Activated effector memory CD4-positive, alpha-beta T cell treated with Interleukin-2 at 50 U/mL for 16 hours (primary cell): ENCODE results near the gene GATAD2B.
"Not testable (repeated sequence)": the region's sequence is repeated elsewhere in the genome, so short reads cannot be mapped to it uniquely, and the experiment has no call there.

Experiments used
- DNase-seq: peaks from one replicate; pipeline ENCODE4 v3.0.0-alpha.2; 2020

GATAD2B gene

GRCh38 chr1:153882296-153882912 is 40.4 kb downstream of the GATAD2B start:
- no peak for DNase-seq

GRCh38 chr1:153881751-153882150 is 41.0 kb downstream of the GATAD2B start:
- DNase-seq, result no peak

- DNase-seq, result no peak
These were observed 41.8 kb downstream of the GATAD2B start for GRCh38 chr1:153880962-153881361.

- no peak for DNase-seq
These were observed 42.7 kb downstream of the GATAD2B start for GRCh38 chr1:153880024-153880423.

GRCh38 chr1:153877112-153877511 is 45.7 kb downstream of the GATAD2B start:
- no peak for DNase-seq

- no peak for DNase-seq
These were observed 49.8 kb downstream of the GATAD2B start for GRCh38 chr1:153872934-153873333.

- DNase-seq, result no peak
These were observed 50.4 kb downstream of the GATAD2B start for GRCh38 chr1:153872331-153872730.

GRCh38 chr1:153869486-153869885 is 53.3 kb downstream of the GATAD2B start:
- DNase-seq, result no peak

GRCh38 chr1:153866045-153866850 is 56.5 kb downstream of the GATAD2B start:
- no peak for DNase-seq

GRCh38 chr1:153860285-153860684 is 62.5 kb downstream of the GATAD2B start:
- DNase-seq, result no peak

- DNase-seq, result no peak
These were observed 65.3 kb downstream of the GATAD2B start for GRCh38 chr1:153857505-153857904.

- no peak for DNase-seq
These were observed 66.0 kb downstream of the GATAD2B start for GRCh38 chr1:153856763-153857162.

- DNase-seq, result no peak
These were observed 70.6 kb downstream of the GATAD2B start for GRCh38 chr1:153852170-153852569.

GRCh38 chr1:153849487-153850185 is 73.1 kb downstream of the GATAD2B start:
- no peak for DNase-seq

- DNase-seq, result no peak
These were observed 74.0 kb downstream of the GATAD2B start for GRCh38 chr1:153848805-153849204.

GRCh38 chr1:153845158-153845557 is 77.6 kb downstream of the GATAD2B start:
- no peak for DNase-seq

- not testable (repeated sequence) for DNase-seq
These were observed 78.4 kb downstream of the GATAD2B start for GRCh38 chr1:153844349-153844748.

- no peak for DNase-seq
These were observed 80.7 kb downstream of the GATAD2B start for GRCh38 chr1:153842006-153842471.

- no peak for DNase-seq
These were observed 81.2 kb downstream of the GATAD2B start for GRCh38 chr1:153841463-153841994.

GRCh38 chr1:153840774-153841173 is 82.0 kb downstream of the GATAD2B start:
- not testable (repeated sequence) for DNase-seq

GRCh38 chr1:153833968-153834367 is 88.8 kb downstream of the GATAD2B start:
- DNase-seq, result not testable (repeated sequence)

GRCh38 chr1:153833171-153833570 is 89.6 kb downstream of the GATAD2B start:
- no peak for DNase-seq

GRCh38 chr1:153832293-153832692 is 90.5 kb downstream of the GATAD2B start:
- no peak for DNase-seq
